Measurements from ENCODE around the gene CACNA1H.

DNA sequence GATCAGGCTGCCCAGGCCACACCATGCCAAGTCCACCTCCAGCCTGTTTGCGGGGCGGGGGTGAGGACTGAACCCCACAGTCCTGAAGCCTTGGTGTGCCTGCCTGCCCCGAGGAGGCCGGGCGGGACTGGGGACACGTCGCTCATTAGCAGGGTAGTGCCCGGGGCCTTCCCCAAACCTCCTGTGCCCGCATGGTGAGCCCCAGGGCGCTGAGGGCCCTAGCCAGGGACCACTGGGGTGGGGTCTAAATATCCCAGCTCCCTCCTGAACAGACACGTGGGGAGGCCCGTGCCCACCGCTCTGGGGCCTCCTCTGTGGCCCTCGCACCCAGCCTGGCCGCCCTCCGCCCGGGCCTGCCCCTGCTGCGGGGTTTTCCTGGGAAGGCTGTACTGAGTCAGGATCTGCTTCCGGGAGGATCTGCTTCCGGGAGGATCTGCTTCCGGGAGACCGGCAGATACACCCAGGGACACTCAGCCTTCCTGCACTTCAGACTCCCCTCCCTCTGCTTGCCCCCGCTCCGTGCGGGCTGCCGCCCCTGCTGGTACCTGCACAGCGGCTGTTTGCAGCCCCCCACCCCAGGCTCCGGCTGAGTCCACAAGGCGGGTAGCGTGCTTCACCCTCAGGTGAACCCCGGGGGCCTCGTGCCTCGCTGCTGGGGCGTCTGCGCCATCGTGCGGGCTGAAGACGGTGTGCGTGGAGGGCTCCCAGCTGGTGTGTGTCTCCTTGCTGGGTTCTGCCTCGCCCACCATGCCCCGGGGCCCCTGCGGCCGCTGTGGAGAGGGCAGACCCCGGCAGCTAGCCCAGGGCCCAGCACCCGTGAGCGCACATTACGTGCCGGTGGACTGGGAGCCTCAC, 23.6 kb upstream of the CACNA1H start:
- TF ChIP-seq, protein P1, sequence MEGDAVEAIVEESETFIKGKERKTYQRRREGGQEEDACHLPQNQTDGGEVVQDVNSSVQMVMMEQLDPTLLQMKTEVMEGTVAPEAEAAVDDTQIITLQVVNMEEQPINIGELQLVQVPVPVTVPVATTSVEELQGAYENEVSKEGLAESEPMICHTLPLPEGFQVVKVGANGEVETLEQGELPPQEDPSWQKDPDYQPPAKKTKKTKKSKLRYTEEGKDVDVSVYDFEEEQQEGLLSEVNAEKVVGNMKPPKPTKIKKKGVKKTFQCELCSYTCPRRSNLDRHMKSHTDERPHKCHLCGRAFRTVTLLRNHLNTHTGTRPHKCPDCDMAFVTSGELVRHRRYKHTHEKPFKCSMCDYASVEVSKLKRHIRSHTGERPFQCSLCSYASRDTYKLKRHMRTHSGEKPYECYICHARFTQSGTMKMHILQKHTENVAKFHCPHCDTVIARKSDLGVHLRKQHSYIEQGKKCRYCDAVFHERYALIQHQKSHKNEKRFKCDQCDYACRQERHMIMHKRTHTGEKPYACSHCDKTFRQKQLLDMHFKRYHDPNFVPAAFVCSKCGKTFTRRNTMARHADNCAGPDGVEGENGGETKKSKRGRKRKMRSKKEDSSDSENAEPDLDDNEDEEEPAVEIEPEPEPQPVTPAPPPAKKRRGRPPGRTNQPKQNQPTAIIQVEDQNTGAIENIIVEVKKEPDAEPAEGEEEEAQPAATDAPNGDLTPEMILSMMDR (IDR thresholded peaks at IDR 0.05; ENCODE audit: insufficient read depth, low read length, poor library complexity, severe bottlenecking) = no peak
- TF ChIP-seq EZH2phosphoT487 (conservative IDR thresholded peaks at IDR 0.05; ENCODE audit: low read length) = no peak

Measured in SU-DHL-6 (cell line).